H1 (cell line): ENCODE results near the gene SLC6A3. TPM values are rescaled to one million over a fixed set of nuclear protein-coding genes. Genes with fewer than 3 reads are reported as not detected.

Experiments used
- CTCF ChIA-PET: fragments of 300-600 bp; sonication (Branson Sonifier 250); formaldehyde crosslinking; loops from one replicate; lab custom pipeline; 2021; ENCODE audit not compliant: partially characterized antibody; lab: Charles Lee
- POLR2A ChIA-PET: fragments of 300-600 bp; sonication (Branson Sonifier 250); formaldehyde crosslinking; loops from one replicate; lab custom pipeline; 2021; ENCODE audit warnings: inconsistent platforms; ENCODE audit not compliant: partially characterized antibody; lab: Charles Lee
- DNase-seq, 2 experiments: peaks; one replicate each; pipeline versions ENCODE4 v3.0.0 to v3.0.0-alpha.2; 2010 to 2022; ENCODE audit warnings: low spot score in 2 of 2, low read depth in 1 of 2, mixed read lengths in 1 of 2
- FAIRE-seq: peaks from 2 replicates; lab custom pipeline; 2011; peaks lifted over from hg19 to GRCh38; lab: Jason Lieb, UNC
- H2AFZ ChIP-seq: 2 replicates; pipeline ENCODE4 v1.8.1; 2012; ENCODE audit warnings: low read length, inconsistent platforms
- H2AK5ac ChIP-seq: 2 replicates; pipeline ENCODE4 v1.6.1; 2013; ENCODE audit warnings: low read depth, low read length
- H2BK120ac ChIP-seq: replicated peaks from 2 replicates; pipeline ENCODE3; 2013; ENCODE audit warnings: low read depth, low read length, inconsistent platforms
- H2BK12ac ChIP-seq: 2 replicates; pipeline ENCODE4 v1.6.1; 2013; ENCODE audit warnings: low read depth, low read length
- H2BK15ac ChIP-seq: 2 replicates; pipeline ENCODE4 v1.6.1; 2013; ENCODE audit warnings: low read length
- H2BK20ac ChIP-seq: 2 replicates; pipeline ENCODE4 v1.6.1; 2013; ENCODE audit warnings: low read length
- H2BK5ac ChIP-seq: 2 replicates; pipeline ENCODE4 v1.6.1; 2013; ENCODE audit warnings: low read depth, low read length
- H3K14ac ChIP-seq: 2 replicates; pipeline ENCODE4 v1.6.1; 2013; ENCODE audit warnings: inconsistent platforms; ENCODE audit not compliant: insufficient read length
- H3K18ac ChIP-seq: 2 replicates; pipeline ENCODE4 v1.6.1; 2013; ENCODE audit warnings: low read length; ENCODE audit errors: extremely low read depth
- H3K23ac ChIP-seq: 2 replicates; pipeline ENCODE4 v1.6.1; 2013; ENCODE audit warnings: inconsistent platforms; ENCODE audit not compliant: insufficient read length
- H3K23me2 ChIP-seq: 2 replicates; pipeline ENCODE4 v1.6.1; 2013; ENCODE audit warnings: low read depth, low read length
- H3K27ac ChIP-seq: 2 replicates; pipeline ENCODE4 v1.6.1; 2011; ENCODE audit warnings: low read depth, low read length, inconsistent platforms
- H3K27me3 ChIP-seq, 4 experiments: replicated peaks in 1 of 4; 1 replicate in 1 of 4; 2 replicates in 3 of 4; pipeline versions ENCODE4 v1.6.1 to v1.8.1; 2011 to 2013; ENCODE audit warnings: low read length in 3 of 4, mild to moderate bottlenecking in 3 of 4, inconsistent platforms in 2 of 4, mixed read lengths in 2 of 4, moderate library complexity in 1 of 4; ENCODE audit not compliant: control insufficient read depth in 3 of 4, insufficient read depth in 3 of 4; ENCODE audit errors: extremely low read depth in 1 of 4
- H3K36me3 ChIP-seq, 4 experiments: 2 replicates each; pipeline versions ENCODE4 v1.6.1 to v1.8.1; 2011 to 2013; ENCODE audit warnings: mild to moderate bottlenecking in 4 of 4, low read length in 3 of 4, moderate library complexity in 2 of 4, control low read depth in 1 of 4, inconsistent platforms in 1 of 4; ENCODE audit not compliant: insufficient read depth in 4 of 4, control insufficient read depth in 2 of 4
- H3K4ac ChIP-seq: replicated peaks from 2 replicates; pipeline ENCODE3; 2013; ENCODE audit warnings: low read length, low read depth, mixed read lengths, inconsistent platforms; ENCODE audit not compliant: insufficient read length
- H3K4me1 ChIP-seq, 4 experiments: replicated peaks in 1 of 4; 1 replicate in 1 of 4; 2 replicates in 3 of 4; pipeline versions ENCODE4 v1.6.1 to v1.8.1; 2011 to 2013; ENCODE audit warnings: low read length in 3 of 4, inconsistent platforms in 2 of 4, mixed read lengths in 1 of 4; ENCODE audit not compliant: insufficient read depth in 4 of 4, control insufficient read depth in 3 of 4
- H3K4me2 ChIP-seq, 2 experiments: 2 replicates each; pipeline versions ENCODE4 v1.6.1 to v1.8.1; 2011 to 2013; ENCODE audit warnings: low read depth in 2 of 2, low read length in 2 of 2, control low read depth in 1 of 2, inconsistent platforms in 1 of 2, mild to moderate bottlenecking in 1 of 2; ENCODE audit not compliant: insufficient read depth in 1 of 2
- H3K4me3 ChIP-seq, 4 experiments: fragments of 200-600, 300-600 bp in 1 of 4; sonication (generic), shearing (Covaris generic), sonication (Bioruptor Twin) in 1 of 4; 2 replicates each; pipeline versions ENCODE4 v1.5.1 to v1.8.1; 2011 to 2016; ENCODE audit warnings: low read length in 4 of 4, low read depth in 3 of 4, control low read depth in 2 of 4, inconsistent platforms in 2 of 4, mild to moderate bottlenecking in 2 of 4, mixed read lengths in 1 of 4, moderate library complexity in 1 of 4; ENCODE audit not compliant: insufficient read depth in 2 of 4; ENCODE audit errors: extremely low read depth in 1 of 4
- H3K56ac ChIP-seq: replicated peaks from 2 replicates; pipeline ENCODE3; 2013; ENCODE audit warnings: low read depth, mild to moderate bottlenecking, mixed read lengths, low read length, inconsistent platforms; ENCODE audit not compliant: insufficient read length
- H3K79me1 ChIP-seq: 2 replicates; pipeline ENCODE4 v1.6.1; 2013; ENCODE audit warnings: low read depth, low read length, control low read depth
- H3K79me2 ChIP-seq, 2 experiments: 2 replicates each; pipeline versions ENCODE4 v1.6.1 to v1.8.1; 2012 to 2013; ENCODE audit warnings: low read length in 2 of 2, mild to moderate bottlenecking in 2 of 2, inconsistent platforms in 1 of 2; ENCODE audit not compliant: insufficient read depth in 2 of 2, control insufficient read depth in 1 of 2
- H3K9ac ChIP-seq, 4 experiments: replicated peaks in 1 of 4; 1 replicate in 1 of 4; 2 replicates in 3 of 4; pipeline versions ENCODE4 v1.6.1 to v1.8.1; 2011 to 2013; ENCODE audit warnings: low read depth in 3 of 4, low read length in 3 of 4, control low read depth in 2 of 4, mild to moderate bottlenecking in 2 of 4, moderate library complexity in 2 of 4, inconsistent platforms in 1 of 4; ENCODE audit errors: extremely low read depth in 1 of 4
- H3K9me3 ChIP-seq, 2 experiments: 2 replicates each; pipeline versions ENCODE4 v1.6.1 to v1.8.1; 2012 to 2013; ENCODE audit warnings: mild to moderate bottlenecking in 2 of 2, moderate library complexity in 2 of 2, control low read depth in 1 of 2, inconsistent platforms in 1 of 2, low read depth in 1 of 2, low read length in 1 of 2, mixed read lengths in 1 of 2; ENCODE audit not compliant: insufficient read depth in 2 of 2
- H4K20me1 ChIP-seq, 2 experiments: replicated peaks in 1 of 2; 2 replicates each; pipeline versions ENCODE3 to v1.8.1; 2011 to 2013; ENCODE audit warnings: inconsistent platforms in 2 of 2, low read length in 2 of 2, mild to moderate bottlenecking in 1 of 2; ENCODE audit not compliant: insufficient read depth in 2 of 2, control insufficient read depth in 1 of 2
- H4K5ac ChIP-seq: 2 replicates; pipeline ENCODE4 v1.6.1; 2013; ENCODE audit warnings: low read length, low read depth, mixed read lengths, inconsistent platforms; ENCODE audit not compliant: insufficient read length
- H4K8ac ChIP-seq: 2 replicates; pipeline ENCODE4 v1.8.0; 2013; ENCODE audit warnings: mild to moderate bottlenecking, moderate library complexity, low read length, inconsistent platforms; ENCODE audit not compliant: insufficient read depth; ENCODE audit errors: extremely low read depth
- H4K91ac ChIP-seq: replicated peaks from 2 replicates; pipeline ENCODE3; 2013; ENCODE audit warnings: low read length, mixed read lengths, inconsistent platforms; ENCODE audit not compliant: insufficient read length
- BCL11A ChIP-seq, 2 experiments: IDR thresholded peaks; one replicate each; pipeline ENCODE4 v1.6.1; 2011; ENCODE audit warnings: low read depth in 2 of 2, low read length in 2 of 2, mild to moderate bottlenecking in 2 of 2
- CHD1 ChIP-seq: IDR thresholded peaks from 2 replicates; pipeline ENCODE4 v1.6.1; 2012; ENCODE audit warnings: low read depth, low read length, improper control_type of control experiment
- CREB1 ChIP-seq: IDR thresholded peaks from 2 replicates; pipeline ENCODE4 v1.6.1; 2012; ENCODE audit warnings: inconsistent platforms
- EGR1 ChIP-seq: IDR thresholded peaks from 2 replicates; pipeline ENCODE4 v1.6.1; 2011; ENCODE audit warnings: low read depth, low read length, borderline replicate concordance
- JUND ChIP-seq: IDR thresholded peaks from 2 replicates; pipeline ENCODE4 v1.6.1; 2011; ENCODE audit warnings: mild to moderate bottlenecking, improper control_type of control experiment, low read length
- KDM5A ChIP-seq: fragments of 200-600 bp; IDR thresholded peaks from 2 replicates; pipeline ENCODE4 v1.7.1; 2012; ENCODE audit warnings: mild to moderate bottlenecking, low read length, inconsistent platforms, mixed read lengths
- POLR2AphosphoS5 ChIP-seq: IDR thresholded peaks from 2 replicates; pipeline ENCODE4 v1.6.1; 2011; ENCODE audit warnings: low read depth, low read length
- RNF2 ChIP-seq: fragments of 200-900, 300-1000 bp; sonication (generic); IDR thresholded peaks from 2 replicates; pipeline ENCODE4 v1.7.1; 2016; ENCODE audit warnings: borderline replicate concordance, low read depth, mild to moderate bottlenecking, antibody characterized with exemption, low read length; ENCODE audit not compliant: poor library complexity, severe bottlenecking; ENCODE audit errors: missing control alignments
- SP2 ChIP-seq: IDR thresholded peaks from 2 replicates; pipeline ENCODE4 v1.6.1; 2012; ENCODE audit warnings: mild to moderate bottlenecking, low read length, inconsistent platforms
- SRF ChIP-seq: IDR thresholded peaks from 2 replicates; pipeline ENCODE4 v1.6.1; 2011; ENCODE audit warnings: mild to moderate bottlenecking, low read depth, low read length, moderate library complexity
- ZNF274 ChIP-seq: IDR thresholded peaks from 2 replicates; pipeline ENCODE4 v1.7.0; 2012; ENCODE audit warnings: low read length, borderline replicate concordance; ENCODE audit errors: extremely low read depth
- WGBS, 2 experiments: shearing (Covaris generic) in 1 of 2; methylation state at CpG; one replicate each; pipeline versions ENCODE4 v1.1.6 to v1.1.7; 2013 to 2015; ENCODE audit warnings: low lambda C conversion rate in 2 of 2, mixed read lengths in 2 of 2, inconsistent platforms in 1 of 2, low coverage in 1 of 2, missing lambda C conversion rate in 1 of 2; ENCODE audit not compliant: insufficient replicate concordance in 2 of 2, insufficient coverage in 1 of 2, insufficient read length in 1 of 2; ENCODE audit errors: extremely low coverage in 1 of 2, missing lambda C conversion rate in 1 of 2; 5-methylcytosine and 5-hydroxymethylcytosine counted together
- polyA plus RNA-seq, 7 experiments: library from polyadenylated mRNA; depleted of rRNA in 3 of 7; stranded (reverse) in 5 of 7; unstranded in 2 of 7; fragments of >200 nt in 5 of 7; fragments of 200-250 nt in 2 of 7; gene quantifications; 1 replicate in 5 of 7; 2 replicates in 1 of 7; 4 replicates in 1 of 7; pipeline versions ENCODE4 v1.2.1 to v1.2.3, GENCODE V29; 2011 to 2013; ENCODE audit warnings: missing spikeins in 2 of 7, mixed read lengths in 2 of 7
- total RNA-seq: library from RNA; stranded (reverse); fragmentation: NEBNext Ultra II Directional; extraction: Animal tissue kit (Norgen Biotek cat#: 25700); gene quantifications from 2 replicates; pipeline ENCODE4 v1.2.1, GENCODE V29; 2021
- TF ChIP-seq, protein P1 (sequence below): IDR thresholded peaks from 2 replicates; pipeline ENCODE4 v1.6.1; 2012; ENCODE audit warnings: inconsistent platforms

The SLC6A3 gene
- total and polyA plus RNA-seq, 2 of the 8 experiments (the other 6 are each of a cell fraction or from before 2014, with no cell fraction given) = 0.48 to 0.91 TPM

- Histone ChIP-seq H3K79me2 (no peaks in the 10 kb centered on the region), H2BK12ac (no peak overlapping the region), H3K36me3 (no peaks in the 10 kb centered on the region), H3K9ac (no peak overlapping the region), H3K23ac (no peak overlapping the region), H4K8ac (peak overlapping the region; percentile 17; the same call in 1 of the 2 replicates), H2BK15ac (0 out of 2 replicates have a peak overlapping the region, but pooled peaks have one; percentile 7), H3K4me3 (no peak overlapping the region), H2BK20ac (no peak overlapping the region), H3K18ac (no peak overlapping the region), H4K91ac (no peak overlapping the region), H3K23me2 (peaks cover 7% of the 10 kb centered on the region; the same call in 1 of the 2 replicates), H3K9me3 (peaks cover 0 to under 1% of the 10 kb centered on the region in 2 experiments; a peak in 1 of 4 replicates), H3K4me1 (peaks cover 0 to 14% (median 8%) of the 10 kb centered on the region in 4 experiments; a peak in 5 of 7 replicates), H2BK120ac (no peak overlapping the region), H3K56ac (no peak overlapping the region), H3K14ac (no peak overlapping the region), H3K79me1 (no peaks in the 10 kb centered on the region), H3K27me3 (no peaks in the 10 kb centered on the region), H2BK5ac (peak overlapping the region; percentile 41; the same call in 1 of the 2 replicates), H3K4ac (no peak overlapping the region), H4K5ac (no peak overlapping the region), H3K27ac (no peak overlapping the region), H2AFZ (no peak overlapping the region), H4K20me1 (peaks cover 0 to 11% of the 10 kb centered on the region in 2 experiments), H3K4me2 (no peak overlapping the region), H2AK5ac (no peak overlapping the region)
- ChIA-PET CTCF (interaction anchor here (1.2 to 1.5 kb wide), 3 partner anchors 24 to 208 kb away, joined by 3 to 6 read pairs (median 3); no protein-coding TSS in a partner anchor), POLR2A (interaction anchor here (1.1 to 1.3 kb wide), 2 partner anchors 13 to 33 kb away, joined by 3 to 4 read pairs; no protein-coding TSS in a partner anchor)
- FAIRE-seq (no peak), DNase-seq (no peak)
- 93% methylated on average over 21 of the region's 23 CpGs; no CpG with 5 or more reads in 1 of the 2 experiments for WGBS, 2 experiments
- TF ChIP-seq RNF2 (no peak), ZNF274 (no peak), POLR2AphosphoS5 (no peak), JUND (no peak), KDM5A (no peak), SRF (no peak), SP2 (no peak), CREB1 (no peak), BCL11A (IDR thresholded peaks at IDR 0.05; ENCODE audit: low read depth in 2 of 2, low read length in 2 of 2) (no peak), EGR1 (no peak), CHD1 (no peak)
- TF ChIP-seq, protein P1, sequence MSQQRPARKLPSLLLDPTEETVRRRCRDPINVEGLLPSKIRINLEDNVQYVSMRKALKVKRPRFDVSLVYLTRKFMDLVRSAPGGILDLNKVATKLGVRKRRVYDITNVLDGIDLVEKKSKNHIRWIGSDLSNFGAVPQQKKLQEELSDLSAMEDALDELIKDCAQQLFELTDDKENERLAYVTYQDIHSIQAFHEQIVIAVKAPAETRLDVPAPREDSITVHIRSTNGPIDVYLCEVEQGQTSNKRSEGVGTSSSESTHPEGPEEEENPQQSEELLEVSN = no peak
These were observed 31.5 kb downstream of the SLC6A3 start for GRCh38 chr5:1413611-1414241.
